Parathyroid adenoma (tissue), 2 donors: Measurements from ENCODE around the gene WNT3.

Source experiments
- H2AFZ ChIP-seq: fragments of 300-600 bp; sonication (generic); one replicate; pipeline ENCODE4 v1.7.0; 2017; ENCODE audit warnings: antibody characterized with exemption, mild to moderate bottlenecking
- H3K27ac ChIP-seq: fragments of 300-600 bp; sonication (generic); one replicate; pipeline ENCODE4 v1.7.0; 2017
- H3K27me3 ChIP-seq: fragments of 300-600 bp; sonication (generic); one replicate; pipeline ENCODE4 v1.7.0; 2017; ENCODE audit warnings: low read length; ENCODE audit not compliant: control insufficient read depth, insufficient read depth
- H3K36me3 ChIP-seq: fragments of 300-600 bp; sonication (generic); one replicate; pipeline ENCODE4 v1.7.0; 2017; ENCODE audit warnings: low read length; ENCODE audit not compliant: control insufficient read depth, insufficient read depth
- H3K4me1 ChIP-seq: fragments of 300-600 bp; sonication (generic); one replicate; pipeline ENCODE4 v1.7.0; 2017; ENCODE audit warnings: control low read depth
- H3K4me2 ChIP-seq: fragments of 300-600 bp; sonication (generic); one replicate; pipeline ENCODE4 v1.7.0; 2017; ENCODE audit warnings: low read length
- H3K4me3 ChIP-seq: fragments of 300-600 bp; sonication (generic); one replicate; pipeline ENCODE4 v1.7.0; 2017; ENCODE audit warnings: low read depth, low read length
- H3K79me2 ChIP-seq: fragments of 300-600 bp; sonication (generic); one replicate; pipeline ENCODE4 v1.7.0; 2017; ENCODE audit warnings: control low read depth
- H3K9ac ChIP-seq: fragments of 300-600 bp; sonication (generic); one replicate; pipeline ENCODE4 v1.7.0; 2017; ENCODE audit warnings: mild to moderate bottlenecking
- H3K9me3 ChIP-seq: fragments of 300-600 bp; sonication (generic); one replicate; pipeline ENCODE4 v1.7.0; 2017; ENCODE audit warnings: low read length; ENCODE audit not compliant: control insufficient read depth
- CTCF ChIP-seq: fragments of 300-600 bp; sonication (generic); IDR thresholded peaks from one replicate; pipeline ENCODE4 v1.7.0; 2017; ENCODE audit warnings: antibody characterized with exemption, mild to moderate bottlenecking
- donor health status: primary hyperparathyroidism.

Gene WNT3

DNA sequence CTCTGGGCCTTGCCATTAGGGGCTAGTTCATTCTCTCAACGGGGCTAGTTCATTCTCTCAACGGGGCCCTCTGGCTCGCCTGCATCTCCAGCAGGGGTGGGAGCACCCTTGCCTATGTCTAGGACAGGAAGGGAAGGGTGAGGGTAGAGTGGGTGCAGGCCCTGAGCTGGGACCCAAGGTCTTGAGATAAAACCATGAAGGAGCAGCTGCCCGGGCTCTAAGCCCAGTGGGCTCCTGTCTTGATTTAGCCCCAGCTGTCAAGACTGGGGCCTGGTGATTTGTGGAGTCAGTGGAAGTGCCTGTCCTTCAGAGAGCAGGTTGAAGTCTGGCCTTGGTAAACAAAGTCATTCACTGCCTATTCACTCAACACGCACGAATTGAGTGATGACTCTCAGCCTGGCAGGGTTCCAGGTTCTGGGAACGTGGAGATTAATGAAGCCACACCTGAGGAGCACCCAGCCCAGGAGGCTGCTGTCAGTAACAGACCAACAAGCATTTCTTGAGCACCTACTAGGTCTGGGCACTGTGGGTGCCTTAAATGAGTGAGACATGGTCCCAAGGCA, 35.4 kb downstream of the WNT3 start:
- Histone ChIP-seq H3K79me2 (no peaks in the 10 kb centered on the region), H3K9me3 (no peaks in the 10 kb centered on the region), H3K36me3 (no peaks in the 10 kb centered on the region), H3K27ac (no peak overlapping the region), H2AFZ (no peak overlapping the region), H3K4me1 (no peaks in the 10 kb centered on the region), H3K4me2 (no peak overlapping the region), H3K9ac (no peak overlapping the region), H3K4me3 (no peak overlapping the region), H3K27me3 (no peaks in the 10 kb centered on the region)
- TF ChIP-seq CTCF: no peak

DNA sequence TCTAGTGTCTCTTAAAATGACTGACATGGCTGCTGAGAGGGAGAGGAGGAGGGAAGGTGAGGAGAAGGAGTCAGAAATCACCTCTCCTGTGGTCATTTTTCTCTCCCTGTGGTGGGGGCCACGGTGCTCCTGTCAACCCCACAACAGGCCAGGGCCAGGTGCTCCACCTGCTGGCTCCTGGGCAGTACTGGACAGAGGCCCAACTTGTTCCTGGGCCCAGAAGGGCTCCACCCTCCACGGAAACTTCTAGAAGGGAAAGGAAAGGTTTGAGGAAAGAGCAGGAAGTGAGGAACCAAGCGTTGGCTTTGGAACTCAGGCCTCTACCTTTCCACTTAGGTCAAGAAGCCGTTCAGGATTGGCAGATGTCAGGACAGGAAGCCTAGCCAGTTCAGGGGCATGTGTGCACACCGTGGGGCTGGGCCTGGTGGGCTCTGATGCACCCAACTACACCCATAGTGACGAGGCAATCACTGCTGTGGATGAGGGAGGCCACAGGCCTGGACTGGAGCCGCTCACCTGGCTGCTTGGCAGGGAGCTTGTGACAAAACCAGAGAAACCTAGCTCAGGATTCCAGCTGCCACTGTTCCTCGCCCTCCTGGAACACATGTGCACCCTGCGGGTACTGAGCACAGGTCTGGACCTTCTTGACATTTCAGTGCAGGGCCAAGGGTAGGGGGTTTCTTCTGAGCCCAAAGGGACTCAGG, 36.1 kb downstream of the WNT3 start:
- Histone ChIP-seq H3K9me3 (no peaks in the 10 kb centered on the region), H3K4me3 (no peak overlapping the region), H3K4me1 (no peaks in the 10 kb centered on the region), H3K4me2 (no peak overlapping the region), H3K9ac (no peak overlapping the region), H2AFZ (peak overlapping the region; percentile 56), H3K36me3 (no peaks in the 10 kb centered on the region), H3K27me3 (no peaks in the 10 kb centered on the region), H3K79me2 (no peaks in the 10 kb centered on the region), H3K27ac (no peak overlapping the region)
- TF ChIP-seq CTCF: peak; percentile 89

DNA sequence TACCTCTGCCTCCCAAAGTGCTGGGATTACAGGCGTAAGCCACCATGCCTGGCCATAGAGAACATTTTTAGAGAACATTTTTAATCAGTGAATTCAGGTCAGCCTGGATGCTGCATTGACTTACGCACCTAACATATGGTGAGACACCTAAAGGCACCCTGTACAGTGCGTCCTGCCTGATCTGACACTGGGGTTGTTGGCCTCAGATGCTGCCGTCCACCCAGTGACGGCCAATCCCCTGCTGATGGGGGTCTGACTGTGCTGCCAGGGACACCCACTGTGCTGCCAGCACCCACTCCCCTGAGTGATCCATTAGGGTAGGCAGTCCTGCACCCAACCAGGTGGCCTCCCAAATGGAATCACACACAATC, 38.5 kb downstream of the WNT3 start:
- H2AFZ ChIP-seq: no peak overlapping the region
- H3K9ac ChIP-seq: no peak overlapping the region
- no peaks in the 10 kb centered on the region for H3K36me3 ChIP-seq
- H3K27me3 ChIP-seq: no peaks in the 10 kb centered on the region
- H3K9me3 ChIP-seq: no peaks in the 10 kb centered on the region
- TF ChIP-seq CTCF: no peak
- H3K79me2 ChIP-seq: no peaks in the 10 kb centered on the region
- no peak overlapping the region for H3K27ac ChIP-seq
- H3K4me3 ChIP-seq: no peak overlapping the region
- no peak overlapping the region for H3K4me2 ChIP-seq
- H3K4me1 ChIP-seq: no peaks in the 10 kb centered on the region

DNA sequence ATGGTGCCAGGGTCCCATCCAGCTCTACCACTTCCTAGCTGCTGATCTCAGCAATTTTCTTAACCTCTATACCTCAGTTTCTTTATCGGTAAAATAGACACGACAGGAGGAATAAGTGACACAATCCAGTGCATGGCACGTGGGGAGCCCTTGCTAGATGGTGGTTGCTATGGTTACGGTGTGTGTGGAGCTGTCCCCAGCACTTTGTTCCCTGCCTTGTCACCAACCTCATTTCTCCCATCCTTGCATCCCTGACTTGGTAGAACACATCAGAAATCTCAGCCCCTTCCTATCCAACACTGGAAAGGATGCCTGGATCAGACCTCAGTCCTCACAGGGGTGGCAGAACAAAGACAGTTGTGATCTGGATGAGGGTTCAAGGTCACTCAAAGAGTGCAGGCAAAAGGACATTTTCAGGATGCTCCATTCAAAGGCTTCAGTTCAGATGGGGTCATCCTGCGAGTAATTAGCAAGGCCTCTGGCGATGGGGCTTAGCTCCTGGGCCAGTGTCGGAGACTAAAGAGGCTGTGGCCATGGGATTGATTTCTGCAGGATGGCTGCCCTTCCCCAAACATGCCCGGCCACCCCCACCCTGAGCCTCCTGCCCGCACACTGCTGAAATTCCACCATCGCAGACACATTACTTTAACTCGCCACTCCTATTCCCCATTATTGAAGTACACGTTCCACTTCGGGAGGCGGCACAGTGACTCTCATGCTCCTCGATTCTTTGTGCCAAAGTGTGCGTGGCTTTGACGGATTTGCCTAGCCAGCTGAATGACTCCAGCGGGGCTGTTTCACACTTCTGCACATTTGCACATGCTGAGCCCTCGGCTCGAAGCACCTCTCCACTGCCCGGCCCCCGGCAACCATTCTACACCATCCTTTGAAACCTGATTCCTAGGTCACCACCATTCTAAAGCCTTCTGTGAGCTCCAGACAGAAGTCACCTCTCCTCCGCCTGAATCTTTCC, 40.3 kb downstream of the WNT3 start:
- Histone ChIP-seq H3K4me3 (no peak overlapping the region), H3K9ac (no peak overlapping the region), H2AFZ (no peak overlapping the region), H3K79me2 (no peaks in the 10 kb centered on the region), H3K36me3 (no peaks in the 10 kb centered on the region), H3K4me1 (no peaks in the 10 kb centered on the region), H3K9me3 (no peaks in the 10 kb centered on the region), H3K27me3 (no peaks in the 10 kb centered on the region), H3K27ac (no peak overlapping the region), H3K4me2 (no peak overlapping the region)
- no peak for TF ChIP-seq CTCF
